Measurements from ENCODE around the gene OGA. TPM values are rescaled to one million over a fixed set of nuclear protein-coding genes. Genes with fewer than 3 reads are reported as not detected.
"Not testable (repeated sequence)": the region's sequence is repeated elsewhere in the genome, so short reads cannot be mapped to it uniquely, and the experiment has no call there.

The OGA gene
- total RNA-seq, 2 donors from 2014 or later: 83.3 to 110 TPM

DNA sequence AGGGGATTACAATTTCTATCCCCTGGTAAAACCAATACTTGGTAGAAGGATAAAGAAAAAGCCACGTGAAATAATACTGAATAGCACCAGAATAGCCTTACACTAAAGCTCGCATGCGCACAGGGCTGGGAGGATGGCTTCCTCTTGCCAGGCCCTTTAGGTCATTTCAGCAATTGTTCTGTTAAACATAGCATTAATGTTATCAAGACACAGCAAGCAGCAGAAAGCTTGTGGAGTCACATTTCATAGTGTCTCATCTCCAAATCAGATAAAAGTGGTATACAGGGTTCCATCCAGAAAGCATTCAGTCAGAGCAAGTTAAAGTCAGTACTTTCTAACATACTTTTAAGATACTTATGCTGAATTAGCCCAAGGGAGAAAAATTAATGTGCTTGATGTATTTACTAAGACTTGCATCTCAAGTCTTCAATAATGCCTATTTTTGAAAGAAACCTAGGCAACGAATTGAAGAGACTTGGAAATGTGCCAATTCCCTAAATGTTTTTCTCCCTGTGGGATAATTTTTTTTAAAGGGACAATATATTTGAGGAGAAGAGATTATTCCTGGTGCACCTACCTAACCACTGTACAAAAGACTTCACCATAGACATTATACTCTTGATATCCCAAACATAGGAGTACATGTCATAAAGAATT is 20.7 kb downstream of the OGA start:
- no peaks in the 10 kb centered on the region for H3K27me3 ChIP-seq
- WGBS, 2 donors: 76 to 78% methylated on average over 4 of the region's 4 CpGs
- no peak for ATAC-seq

DNA sequence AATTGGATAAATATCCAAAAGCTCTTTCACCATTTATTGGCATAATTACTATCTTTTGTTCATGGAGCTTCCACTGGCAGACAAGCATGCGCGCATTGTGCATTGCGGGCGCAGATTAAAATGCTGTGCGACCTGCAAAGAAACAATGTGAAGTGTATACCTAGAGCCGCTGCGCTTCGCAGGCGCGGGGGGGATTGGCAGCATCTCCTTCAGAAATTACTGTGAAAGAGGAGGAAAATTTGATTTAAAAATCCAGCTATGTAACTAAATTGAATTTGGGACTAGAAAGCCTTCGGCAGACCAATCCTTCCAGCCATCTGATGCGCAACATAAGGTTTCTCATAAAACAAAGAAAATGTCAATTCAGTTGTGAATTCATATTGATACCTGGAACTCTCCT is 24.7 kb downstream of the OGA start:
- H3K4me3 ChIP-seq: no peak overlapping the region
- ATAC-seq (no peak), DNase-seq (no peak)
- H3K27me3 ChIP-seq: no peaks in the 10 kb centered on the region
- 94 to 95% methylated on average over 12 of the region's 12 CpGs for WGBS, 2 donors
- no peak overlapping the region for H3K27ac ChIP-seq
- H3K9me3 ChIP-seq: no peaks in the 10 kb centered on the region
- TF ChIP-seq CTCF (IDR thresholded peaks at IDR 0.05) (no peak), POLR2A (IDR thresholded peaks at IDR 0.05) (no peak)
- H3K36me3 ChIP-seq (replicated peaks in 1 of 2; ENCODE audit: insufficient read depth in 1 of 2, low read depth in 2 of 2): peaks cover 18 to 44% of the 10 kb centered on the region in 2 donors
- intact Hi-C loops (cut with DNase I): no loop called here
- H3K4me1 ChIP-seq: no peaks in the 10 kb centered on the region

More for the DNA sequence above, 20.7 kb downstream of the OGA start:
- Histone ChIP-seq H3K4me1 (no peaks in the 10 kb centered on the region), H3K36me3 (replicated peaks in 1 of 2; ENCODE audit: insufficient read depth in 1 of 2, low read depth in 2 of 2) (peaks cover 19 to 54% of the 10 kb centered on the region in 2 donors), H3K4me3 (no peak overlapping the region), H3K27ac (no peak overlapping the region), H3K9me3 (no peaks in the 10 kb centered on the region)
- intact Hi-C loops (cut with DNase I): no loop called here
- no peak for DNase-seq
- TF ChIP-seq POLR2A (IDR thresholded peaks at IDR 0.05): no peak
- TF ChIP-seq CTCF (IDR thresholded peaks at IDR 0.05): no peak

DNA sequence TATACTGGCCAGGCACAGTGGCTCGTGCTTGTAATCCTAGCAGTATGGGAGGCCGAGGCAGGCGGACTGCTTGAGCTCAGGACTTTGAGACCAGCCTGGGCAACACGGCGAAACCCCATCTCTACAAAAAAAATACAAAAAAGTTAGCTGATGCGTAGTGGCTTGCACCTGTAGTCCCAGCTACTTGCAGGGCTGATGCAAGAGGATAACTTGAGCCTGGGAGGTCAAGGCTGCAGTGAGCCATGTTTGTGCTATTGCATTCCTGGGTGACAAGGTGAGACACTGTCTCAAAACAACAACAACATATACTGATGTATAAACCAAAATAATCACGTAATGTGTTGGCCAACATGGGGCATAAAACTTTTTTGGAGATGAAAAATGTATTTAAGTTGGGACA is 28.6 kb downstream of the OGA start:
- Histone ChIP-seq H3K36me3 (replicated peaks in 1 of 2; ENCODE audit: insufficient read depth in 1 of 2, low read depth in 2 of 2) (peaks cover 5 to 40% of the 10 kb centered on the region in 2 donors), H3K4me1 (no peaks in the 10 kb centered on the region), H3K4me3 (no peak overlapping the region), H3K27ac (no peak overlapping the region), H3K9me3 (no peaks in the 10 kb centered on the region), H3K27me3 (no peaks in the 10 kb centered on the region)
- TF ChIP-seq CTCF (IDR thresholded peaks at IDR 0.05): no peak
- TF ChIP-seq POLR2A (IDR thresholded peaks at IDR 0.05): no peak
- 92 to 96% methylated on average over 7 of the region's 7 CpGs for WGBS, 2 donors
- DNase-seq (no peak), ATAC-seq (no peak)
- intact Hi-C loops (cut with DNase I): no loop called here

DNA sequence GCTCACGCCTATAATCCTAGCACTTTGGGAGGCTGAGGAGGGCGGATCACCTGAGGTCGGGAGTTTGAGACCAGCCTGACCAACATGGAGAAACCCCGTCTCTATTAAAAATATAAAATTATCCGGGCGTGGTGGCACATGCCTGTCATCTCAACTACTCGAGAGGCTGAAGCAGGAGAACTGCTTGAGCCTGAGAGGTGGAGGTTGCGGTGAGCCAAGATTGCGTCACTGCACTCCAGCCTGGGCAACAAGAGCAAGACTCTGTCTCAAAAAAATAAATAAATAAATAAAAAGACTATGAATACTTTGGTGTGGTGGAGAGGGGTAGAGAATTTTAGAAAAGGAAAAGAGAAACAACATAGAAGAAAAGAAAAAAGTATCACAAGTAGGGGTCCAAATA is 29.0 kb downstream of the OGA start:
- ATAC-seq; H3K27me3 ChIP-seq; H3K4me1 ChIP-seq; H3K9me3 ChIP-seq; H3K4me3 ChIP-seq; DNase-seq; intact Hi-C loops (cut with DNase I); H3K27ac ChIP-seq: not testable (repeated sequence)
- peaks cover 5 to 37% of the 10 kb centered on the region in 2 donors for H3K36me3 ChIP-seq (replicated peaks in 1 of 2; ENCODE audit: insufficient read depth in 1 of 2, low read depth in 2 of 2)
- WGBS, 2 donors: 91 to 93% methylated on average over 9 of the region's 9 CpGs

- H3K36me3 ChIP-seq (replicated peaks in 1 of 2; ENCODE audit: insufficient read depth in 1 of 2, low read depth in 2 of 2): peaks cover 5 to 24% of the 10 kb centered on the region in 2 donors
Measured at GRCh38 chr10:101785801-101786200, 32.4 kb downstream of the OGA start.

More at GRCh38 chr10:101785801-101786200, 32.4 kb downstream of the OGA start:
- DNase-seq (no peak), ATAC-seq (no peak)
- no peak overlapping the region for H3K27ac ChIP-seq
- WGBS, 2 donors: 83 to 87% methylated on average over 2 of the region's 2 CpGs
- intact Hi-C loops (cut with DNase I): no loop called here
- TF ChIP-seq CTCF (IDR thresholded peaks at IDR 0.05) (no peak), POLR2A (IDR thresholded peaks at IDR 0.05) (no peak)
- H3K4me1 ChIP-seq: peaks cover 23% of the 10 kb centered on the region
- H3K4me3 ChIP-seq: no peak overlapping the region
- no peaks in the 10 kb centered on the region for H3K27me3 ChIP-seq
- no peaks in the 10 kb centered on the region for H3K9me3 ChIP-seq
